Measurements from ENCODE around the gene GRM6.

DNA sequence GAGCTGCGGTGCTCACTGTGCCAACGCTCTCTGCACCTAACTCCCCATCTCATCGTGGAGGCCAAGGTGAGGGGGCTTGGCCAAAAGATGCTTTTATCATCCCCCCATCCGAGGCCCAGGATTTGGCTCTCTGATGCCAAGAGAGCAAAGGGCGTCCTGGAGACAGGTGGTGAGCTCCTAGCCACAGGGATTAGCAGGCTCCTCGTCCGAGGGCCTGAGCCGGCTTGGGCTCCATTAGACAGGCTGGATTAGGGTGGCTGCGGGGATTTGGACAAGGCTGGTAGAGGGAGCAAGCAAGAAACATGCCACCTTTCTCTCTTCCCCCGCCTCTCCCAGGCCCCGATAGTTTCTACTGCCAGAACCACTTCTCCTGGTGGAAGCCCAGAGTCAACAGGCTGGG, 1.0 kb upstream of the GRM6 start:
- no peak for TF ChIP-seq CTCF (optimal IDR thresholded peaks at IDR 0.05 in 1 of 3, IDR thresholded peaks at IDR 0.05 in 1 of 3, conservative IDR thresholded peaks at IDR 0.05 in 1 of 3; ENCODE audit: extremely low read depth in 1 of 3, insufficient read depth in 2 of 3, low read length in 3 of 3)
- TF ChIP-seq EZH2 (IDR thresholded peaks at IDR 0.05; ENCODE audit: low read length), result no peak
